ENCODE measurements around the gene OR2V2. TPM values are rescaled to one million over a fixed set of nuclear protein-coding genes. Genes with fewer than 3 reads are reported as not detected.

The OR2V2 gene
- total RNA-seq, 1 donor from 2014 or later, result not detected

DNA sequence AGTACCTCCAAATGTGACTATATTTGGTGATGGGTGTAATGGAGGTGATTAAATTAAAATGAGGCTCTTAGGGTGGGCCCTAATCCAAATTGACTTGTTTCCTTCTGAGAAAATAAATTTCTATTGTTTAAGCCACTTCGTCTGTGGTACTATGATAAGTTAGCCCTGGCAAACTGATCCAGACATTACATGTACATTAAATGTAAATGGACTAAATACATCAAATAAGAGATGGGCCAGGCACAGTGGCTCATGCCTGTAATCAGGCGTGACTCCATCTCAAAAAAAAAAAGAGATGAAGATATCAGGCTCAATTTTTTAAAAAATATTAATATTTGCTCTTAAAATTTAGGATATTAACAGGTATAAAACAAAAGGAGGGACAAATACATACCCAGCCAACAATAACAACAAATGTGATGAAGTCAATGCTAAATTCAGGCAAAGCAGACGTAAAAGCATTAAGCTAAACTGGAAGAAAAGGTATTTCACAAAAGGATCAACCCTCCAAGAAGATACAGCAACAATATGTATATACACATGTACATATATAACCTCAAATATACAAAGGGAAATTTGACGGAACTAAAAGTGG lies 10.9 kb upstream of the OR2V2 start:
- H3K27me3 Mint-ChIP-seq (ENCODE audit: insufficient read depth), result peaks cover 7% of the 10 kb centered on the region
- intact Hi-C loops (cut with micrococcal nuclease), result no loop called here

GRCh38 chr5:181138258-181138657 lies 9.1 kb upstream of the OR2V2 start:
- no peaks in the 10 kb centered on the region for H3K4me1 Mint-ChIP-seq (ENCODE audit: low read depth)
- H3K4me3 Mint-ChIP-seq, result no peak overlapping the region
- peaks cover 9% of the 10 kb centered on the region for H3K27me3 Mint-ChIP-seq (ENCODE audit: insufficient read depth)
- no peak for DNase-seq (ENCODE audit: low spot score)
- intact Hi-C loops (cut with micrococcal nuclease), result no loop called here
- no peaks in the 10 kb centered on the region for H3K36me3 Mint-ChIP-seq (ENCODE audit: low read depth)
- H3K27ac Mint-ChIP-seq, result no peak overlapping the region
- H3K9me3 Mint-ChIP-seq, result peaks cover 20% of the 10 kb centered on the region

More for the DNA sequence above, 10.9 kb upstream of the OR2V2 start:
- H3K4me3 Mint-ChIP-seq, result no peak overlapping the region
- no peak for DNase-seq (ENCODE audit: low spot score)
- H3K27ac Mint-ChIP-seq, result no peak overlapping the region
- no peaks in the 10 kb centered on the region for H3K4me1 Mint-ChIP-seq (ENCODE audit: low read depth)
- no peaks in the 10 kb centered on the region for H3K36me3 Mint-ChIP-seq (ENCODE audit: low read depth)
- H3K9me3 Mint-ChIP-seq, result peaks cover 20% of the 10 kb centered on the region

DNA sequence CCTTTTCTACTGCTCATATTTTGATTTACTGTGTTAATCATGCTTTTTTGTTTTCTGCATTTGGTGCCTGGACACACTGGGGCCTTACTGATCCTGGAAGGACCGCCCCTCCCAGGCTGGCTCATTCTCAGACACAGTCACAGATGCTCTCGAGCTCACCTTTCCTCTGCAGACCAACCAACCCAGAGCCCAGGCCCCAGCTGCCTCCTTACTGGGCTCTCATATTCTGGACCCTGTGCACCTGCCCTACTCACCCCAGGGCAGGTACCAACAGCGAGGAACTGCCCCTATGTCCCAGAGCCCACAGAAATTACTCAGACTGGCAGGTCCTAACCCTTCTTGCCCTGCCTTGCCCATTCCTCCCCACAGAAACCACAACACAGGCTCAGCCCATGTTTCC lies 6.6 kb upstream of the OR2V2 start:
- H3K4me3 Mint-ChIP-seq, result no peak overlapping the region

DNA sequence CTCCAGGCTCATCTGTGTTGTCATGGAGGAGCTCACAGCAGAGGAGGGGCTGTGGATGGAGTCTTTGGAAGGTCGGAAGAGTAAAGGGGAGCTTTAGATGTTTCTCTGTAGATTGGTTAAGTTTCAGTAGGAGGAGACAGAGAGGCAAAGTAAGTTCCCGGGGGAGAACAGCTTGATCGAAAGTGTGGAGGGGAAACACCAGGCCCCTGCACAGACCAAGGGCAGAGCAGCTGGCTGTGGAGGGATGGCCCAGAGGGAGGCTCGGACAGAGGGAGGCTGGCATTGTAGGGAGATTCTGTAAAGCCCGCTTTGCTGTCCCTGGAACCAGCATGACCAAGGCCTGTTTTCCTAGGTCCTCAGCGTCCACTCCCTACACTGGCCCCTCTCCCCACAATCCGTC lies 5.3 kb upstream of the OR2V2 start:
- peaks cover 6% of the 10 kb centered on the region for H3K27me3 Mint-ChIP-seq (ENCODE audit: insufficient read depth)
- H3K27ac Mint-ChIP-seq, result no peak overlapping the region
- H3K9me3 Mint-ChIP-seq, result peaks cover 20% of the 10 kb centered on the region
- DNase-seq (ENCODE audit: low spot score), result no peak
- no peaks in the 10 kb centered on the region for H3K36me3 Mint-ChIP-seq (ENCODE audit: low read depth)
- no peaks in the 10 kb centered on the region for H3K4me1 Mint-ChIP-seq (ENCODE audit: low read depth)
- intact Hi-C loops (cut with micrococcal nuclease), result no loop called here
- no peak overlapping the region for H3K4me3 Mint-ChIP-seq

More for the DNA sequence above, 6.6 kb upstream of the OR2V2 start:
- Mint-ChIP-seq H3K27ac (no peak overlapping the region), H3K4me1 (ENCODE audit: low read depth) (no peaks in the 10 kb centered on the region), H3K9me3 (peaks cover 20% of the 10 kb centered on the region), H3K36me3 (ENCODE audit: low read depth) (no peaks in the 10 kb centered on the region), H3K27me3 (ENCODE audit: insufficient read depth) (peaks cover 6% of the 10 kb centered on the region)
- no peak for DNase-seq (ENCODE audit: low spot score)
- intact Hi-C loops (cut with micrococcal nuclease), result no loop called here

DNA sequence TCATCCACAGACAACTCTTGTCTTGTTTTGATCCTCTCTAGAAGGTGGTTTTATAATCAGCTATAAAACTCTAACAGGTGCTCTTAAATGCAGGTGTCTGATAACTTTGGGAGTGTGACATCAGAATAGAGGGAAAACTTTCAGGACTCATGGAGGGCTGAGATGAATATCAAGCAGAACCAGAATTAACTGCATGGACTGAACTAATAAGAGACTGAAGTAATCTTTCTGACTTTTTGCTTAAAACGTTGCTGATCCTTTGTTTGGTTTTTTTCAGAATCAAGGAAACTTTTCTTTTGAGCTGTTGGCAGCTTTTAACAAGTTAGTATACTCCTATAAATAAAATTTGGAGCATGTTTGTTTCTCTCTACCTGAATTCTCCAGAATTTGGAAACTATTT lies 2.3 kb upstream of the OR2V2 start:
- H3K36me3 Mint-ChIP-seq (ENCODE audit: low read depth), result no peaks in the 10 kb centered on the region
- DNase-seq (ENCODE audit: low spot score), result no peak
- intact Hi-C loops (cut with micrococcal nuclease), result no loop called here
- peaks cover 8% of the 10 kb centered on the region for H3K27me3 Mint-ChIP-seq (ENCODE audit: insufficient read depth)
- H3K4me3 Mint-ChIP-seq, result no peak overlapping the region
- H3K27ac Mint-ChIP-seq, result no peak overlapping the region
- peaks cover 3% of the 10 kb centered on the region for H3K9me3 Mint-ChIP-seq
- no peaks in the 10 kb centered on the region for H3K4me1 Mint-ChIP-seq (ENCODE audit: low read depth)

- no peak overlapping the region for H3K4me3 Mint-ChIP-seq
- no peaks in the 10 kb centered on the region for H3K9me3 Mint-ChIP-seq
- H3K27ac Mint-ChIP-seq, result no peak overlapping the region
- H3K27me3 Mint-ChIP-seq (ENCODE audit: insufficient read depth), result peaks cover 7% of the 10 kb centered on the region
- no peak for DNase-seq (ENCODE audit: low spot score)
- peaks cover 2% of the 10 kb centered on the region for H3K36me3 Mint-ChIP-seq (ENCODE audit: low read depth)
- intact Hi-C loops (cut with micrococcal nuclease), result no loop called here
- H3K4me1 Mint-ChIP-seq (ENCODE audit: low read depth), result peaks cover 6% of the 10 kb centered on the region
Observed at GRCh38 chr5:181149355-181149754, 2.0 kb downstream of the OR2V2 start.

DNA sequence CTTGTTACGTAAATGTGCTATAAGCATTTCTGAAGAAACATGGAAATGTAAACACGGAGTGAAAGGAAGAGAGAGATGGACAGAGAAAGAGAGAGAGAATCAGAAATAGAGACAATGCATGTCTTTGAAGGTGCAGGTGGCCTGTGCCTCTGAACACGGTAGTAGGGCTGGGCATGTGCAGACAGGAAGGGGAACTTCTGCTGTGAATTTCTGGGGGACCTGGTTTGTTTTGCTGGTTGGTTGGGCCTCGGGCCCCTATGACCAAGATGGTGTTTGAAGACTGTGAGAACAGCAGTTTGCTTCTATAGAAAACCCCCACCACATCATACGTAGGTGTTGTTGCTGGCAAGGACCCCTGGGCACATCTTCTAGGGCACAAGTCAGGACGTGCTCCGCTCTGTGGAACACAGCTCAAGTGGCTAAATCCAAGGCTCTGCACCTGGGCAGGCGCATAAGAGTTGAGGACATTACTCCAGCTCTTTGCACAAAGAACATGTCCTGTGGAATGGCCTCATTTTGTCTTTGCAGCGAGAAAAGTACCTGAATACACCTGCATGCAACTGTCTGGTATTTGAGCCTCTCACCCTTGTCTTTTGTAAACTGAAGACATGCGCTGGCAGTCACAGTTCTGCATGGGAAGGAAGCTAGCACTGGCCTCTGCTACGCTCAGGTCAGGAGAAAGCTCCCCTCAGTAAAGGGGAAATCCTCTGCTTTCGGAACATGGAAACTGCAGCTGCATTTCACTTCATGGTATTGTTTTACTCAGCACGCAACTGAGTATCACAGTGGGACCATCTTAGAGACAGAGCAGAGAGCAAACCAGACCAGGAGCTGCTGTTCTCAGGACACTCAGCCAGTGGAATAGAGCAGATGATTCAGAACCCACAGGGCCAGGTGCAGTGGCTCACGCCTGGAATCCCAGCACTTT lies 2.7 kb downstream of the OR2V2 start:
- no peak for DNase-seq (ENCODE audit: low spot score)
- H3K27ac Mint-ChIP-seq, result no peak overlapping the region
- intact Hi-C loops (cut with micrococcal nuclease), result no loop called here

DNA sequence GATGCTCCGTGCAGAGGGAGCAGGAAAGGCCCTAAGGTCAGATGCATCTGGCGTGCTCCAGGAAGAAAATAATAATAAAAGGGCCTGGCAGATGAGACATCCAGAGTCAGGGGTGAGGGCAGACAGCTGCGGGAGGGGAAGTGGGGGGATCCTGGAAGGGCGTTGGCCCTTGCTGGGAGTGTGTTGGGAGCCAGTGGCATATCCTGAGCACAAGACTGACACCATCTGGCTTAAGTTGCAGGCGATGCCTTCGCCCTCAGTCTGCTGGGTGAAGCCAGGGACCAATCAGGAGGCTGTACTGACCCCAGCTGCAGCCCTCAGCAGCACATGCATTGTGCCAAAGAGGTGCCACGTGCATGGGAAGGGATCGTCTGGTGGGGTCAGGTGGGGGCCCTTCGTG lies 3.8 kb downstream of the OR2V2 start:
- no peak overlapping the region for H3K27ac Mint-ChIP-seq
- peaks cover 2% of the 10 kb centered on the region for H3K36me3 Mint-ChIP-seq (ENCODE audit: low read depth)
- H3K4me3 Mint-ChIP-seq, result no peak overlapping the region
- H3K4me1 Mint-ChIP-seq (ENCODE audit: low read depth), result peaks cover 6% of the 10 kb centered on the region
- peaks cover 3% of the 10 kb centered on the region for H3K9me3 Mint-ChIP-seq
- intact Hi-C loops (cut with micrococcal nuclease), result no loop called here
- H3K27me3 Mint-ChIP-seq (ENCODE audit: insufficient read depth), result peaks cover 7% of the 10 kb centered on the region
- no peak for DNase-seq (ENCODE audit: low spot score)

More for the DNA sequence above, 2.7 kb downstream of the OR2V2 start:
- Mint-ChIP-seq H3K4me3 (no peak overlapping the region), H3K36me3 (ENCODE audit: low read depth) (peaks cover 2% of the 10 kb centered on the region), H3K27me3 (ENCODE audit: insufficient read depth) (peaks cover 7% of the 10 kb centered on the region), H3K9me3 (peaks cover 3% of the 10 kb centered on the region), H3K4me1 (ENCODE audit: low read depth) (peaks cover 6% of the 10 kb centered on the region)

DNA sequence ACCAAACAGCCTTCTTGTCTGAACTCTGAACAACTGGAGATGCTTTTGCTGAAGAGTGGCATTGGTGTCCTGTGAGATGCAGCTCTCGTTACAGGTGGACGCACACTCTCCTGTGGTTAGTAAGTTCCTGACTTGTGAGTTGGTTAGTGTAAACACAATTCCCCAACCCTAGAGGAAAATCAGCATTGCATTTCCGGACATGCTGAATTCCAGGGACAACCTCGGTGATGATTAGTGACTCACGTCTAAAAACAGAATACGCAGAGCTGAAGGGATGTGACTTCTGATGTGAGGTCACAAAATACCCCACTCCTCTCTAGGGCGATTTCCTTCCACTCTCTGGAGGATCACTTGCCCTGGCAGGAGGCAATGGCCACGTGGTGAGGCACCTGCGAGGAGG lies 5.0 kb downstream of the OR2V2 start:
- Mint-ChIP-seq H3K4me1 (ENCODE audit: low read depth) (peaks cover 6% of the 10 kb centered on the region), H3K36me3 (ENCODE audit: low read depth) (peaks cover 2% of the 10 kb centered on the region), H3K27me3 (ENCODE audit: insufficient read depth) (peaks cover 7% of the 10 kb centered on the region), H3K27ac (no peak overlapping the region), H3K4me3 (no peak overlapping the region), H3K9me3 (peaks cover 3% of the 10 kb centered on the region)
- DNase-seq (ENCODE audit: low spot score), result no peak
- intact Hi-C loops (cut with micrococcal nuclease), result no loop called here

DNA sequence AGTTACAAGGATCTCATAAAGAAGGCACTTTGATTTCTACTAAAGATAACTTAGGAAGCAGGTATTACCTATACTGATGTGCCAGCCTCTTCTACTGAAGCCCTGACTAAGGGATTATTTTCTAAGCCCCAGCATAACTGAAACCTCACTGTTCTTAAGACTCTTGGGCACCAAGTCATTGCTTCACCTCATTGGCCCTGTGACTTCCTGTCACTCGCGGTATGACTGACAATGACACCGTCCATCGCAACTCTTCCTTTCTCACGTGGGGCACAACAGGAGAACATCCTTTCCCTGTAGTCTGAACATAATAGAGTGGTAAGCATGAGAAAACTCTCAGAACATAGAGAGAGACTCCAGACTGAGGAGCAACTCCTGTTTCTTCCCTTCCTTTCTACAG lies 6.4 kb downstream of the OR2V2 start:
- Mint-ChIP-seq H3K4me1 (ENCODE audit: low read depth) (peaks cover 6% of the 10 kb centered on the region), H3K36me3 (ENCODE audit: low read depth) (peaks cover 2% of the 10 kb centered on the region), H3K9me3 (peaks cover 3% of the 10 kb centered on the region), H3K27ac (no peak overlapping the region), H3K4me3 (no peak overlapping the region), H3K27me3 (ENCODE audit: insufficient read depth) (peaks cover 7% of the 10 kb centered on the region)
- intact Hi-C loops (cut with micrococcal nuclease), result no loop called here
- no peak for DNase-seq (ENCODE audit: low spot score)

DNA sequence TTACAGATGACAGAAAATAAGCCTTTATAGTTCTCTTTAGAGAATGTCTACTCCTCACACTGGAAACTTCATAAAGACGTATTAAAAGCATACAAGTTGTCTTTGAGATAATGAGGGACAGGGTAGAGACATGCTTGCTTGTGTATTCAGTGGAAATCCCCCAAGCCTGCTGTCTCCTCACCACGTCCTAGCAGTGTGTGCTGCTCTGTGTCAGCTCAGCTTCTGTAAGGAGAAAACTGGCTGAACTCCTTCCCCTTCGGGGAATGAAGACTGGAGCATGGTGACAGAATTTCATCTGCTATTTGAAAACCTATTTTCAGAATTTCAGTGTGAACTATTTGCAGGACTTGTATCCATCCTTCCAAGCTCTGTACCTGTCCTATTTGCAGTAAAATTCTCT lies 9.4 kb downstream of the OR2V2 start:
- Mint-ChIP-seq H3K36me3 (ENCODE audit: low read depth) (peaks cover 2% of the 10 kb centered on the region), H3K4me3 (no peak overlapping the region), H3K27ac (no peak overlapping the region), H3K9me3 (peaks cover 3% of the 10 kb centered on the region), H3K27me3 (ENCODE audit: insufficient read depth) (peaks cover 3% of the 10 kb centered on the region), H3K4me1 (ENCODE audit: low read depth) (peaks cover 20% of the 10 kb centered on the region)
- DNase-seq (ENCODE audit: low spot score), result no peak
- intact Hi-C loops (cut with micrococcal nuclease), result loop anchor here (5.0 kb wide), 1 partner anchor 354 kb away; the partner anchor contains the start of gene MGAT1

- H3K4me1 Mint-ChIP-seq (ENCODE audit: low read depth), result peaks cover 29% of the 10 kb centered on the region
- H3K36me3 Mint-ChIP-seq (ENCODE audit: low read depth), result peaks cover 2% of the 10 kb centered on the region
- no peak overlapping the region for H3K27ac Mint-ChIP-seq
- DNase-seq (ENCODE audit: low spot score), result no peak
- H3K9me3 Mint-ChIP-seq, result peaks cover 3% of the 10 kb centered on the region
- peaks cover 4% of the 10 kb centered on the region for H3K27me3 Mint-ChIP-seq (ENCODE audit: insufficient read depth)
- intact Hi-C loops (cut with micrococcal nuclease), result loop anchor here (1.0 to 5.0 kb wide), 7 partner anchors 25 to 375 kb away; partner anchors contain the start of genes MGAT1 and TRIM52
- no peak overlapping the region for H3K4me3 Mint-ChIP-seq
Observed at GRCh38 chr5:181158869-181159268, 11.5 kb downstream of the OR2V2 start.
